ENCODE data around the gene MARK3.

DNA sequence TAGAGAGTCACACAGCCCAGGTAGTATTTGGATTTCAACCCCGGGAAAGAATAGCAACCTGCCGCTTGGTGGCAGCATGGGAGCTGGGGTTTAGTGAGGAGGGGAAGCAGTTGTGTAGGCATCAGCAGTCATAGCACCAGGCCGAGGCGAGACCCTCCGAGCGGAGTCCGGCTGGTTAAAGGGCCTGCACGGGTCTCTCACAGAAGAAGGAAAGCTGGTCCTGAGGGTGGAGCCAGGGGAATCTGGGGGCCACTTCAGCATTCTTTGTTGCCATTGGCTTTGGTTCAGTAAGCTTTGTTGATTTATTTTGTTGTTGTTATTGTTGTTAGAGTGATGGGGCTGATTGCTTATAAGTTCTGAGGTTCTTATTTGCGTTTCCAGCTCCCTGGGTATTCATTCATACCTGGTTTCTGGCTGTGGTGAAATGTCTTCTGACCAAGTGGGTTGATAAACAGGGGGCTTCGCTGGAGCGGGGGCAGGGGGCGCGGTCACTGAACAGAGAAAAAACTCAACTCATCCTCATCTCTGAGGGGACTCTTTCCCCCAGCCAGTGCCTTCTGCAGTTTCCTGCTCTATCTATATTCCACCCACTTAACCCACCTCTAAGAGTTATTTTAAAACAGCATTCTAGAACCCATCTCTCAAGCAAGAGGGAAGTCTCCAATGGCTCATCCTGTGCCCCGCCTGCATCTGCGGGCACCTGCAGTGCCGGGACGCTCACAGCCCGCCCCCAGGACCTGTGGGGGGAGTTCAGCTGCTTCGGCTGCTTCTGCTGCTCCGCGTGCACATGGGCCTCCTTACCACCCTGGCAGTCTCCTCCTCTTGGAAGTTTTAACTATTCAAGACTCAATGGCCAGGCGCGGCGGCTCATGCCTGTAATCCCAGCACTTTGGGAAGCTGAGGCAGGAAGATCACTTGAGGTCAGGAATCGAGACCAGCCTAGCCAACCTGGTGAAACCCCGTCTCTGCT, 125.8 kb downstream of the MARK3 start:
- TF ChIP-seq, protein P1, sequence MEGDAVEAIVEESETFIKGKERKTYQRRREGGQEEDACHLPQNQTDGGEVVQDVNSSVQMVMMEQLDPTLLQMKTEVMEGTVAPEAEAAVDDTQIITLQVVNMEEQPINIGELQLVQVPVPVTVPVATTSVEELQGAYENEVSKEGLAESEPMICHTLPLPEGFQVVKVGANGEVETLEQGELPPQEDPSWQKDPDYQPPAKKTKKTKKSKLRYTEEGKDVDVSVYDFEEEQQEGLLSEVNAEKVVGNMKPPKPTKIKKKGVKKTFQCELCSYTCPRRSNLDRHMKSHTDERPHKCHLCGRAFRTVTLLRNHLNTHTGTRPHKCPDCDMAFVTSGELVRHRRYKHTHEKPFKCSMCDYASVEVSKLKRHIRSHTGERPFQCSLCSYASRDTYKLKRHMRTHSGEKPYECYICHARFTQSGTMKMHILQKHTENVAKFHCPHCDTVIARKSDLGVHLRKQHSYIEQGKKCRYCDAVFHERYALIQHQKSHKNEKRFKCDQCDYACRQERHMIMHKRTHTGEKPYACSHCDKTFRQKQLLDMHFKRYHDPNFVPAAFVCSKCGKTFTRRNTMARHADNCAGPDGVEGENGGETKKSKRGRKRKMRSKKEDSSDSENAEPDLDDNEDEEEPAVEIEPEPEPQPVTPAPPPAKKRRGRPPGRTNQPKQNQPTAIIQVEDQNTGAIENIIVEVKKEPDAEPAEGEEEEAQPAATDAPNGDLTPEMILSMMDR (IDR thresholded peaks at IDR 0.05), result no peak
- no peak for TF ChIP-seq POLR2A (IDR thresholded peaks at IDR 0.05)
